Measurements from ENCODE around the gene MFF. TPM values are rescaled to one million over a fixed set of nuclear protein-coding genes. Genes with fewer than 3 reads are reported as not detected.
A peak's percentile ranks its signal among the peaks of the same experiment; 100 is the strongest.
"Not testable (repeated sequence)": the region's sequence is repeated elsewhere in the genome, so short reads cannot be mapped to it uniquely, and the experiment has no call there.

MFF gene
- polyA plus RNA-seq, 6 donors from 2014 or later, result 162 to 232 (median 172) TPM

DNA sequence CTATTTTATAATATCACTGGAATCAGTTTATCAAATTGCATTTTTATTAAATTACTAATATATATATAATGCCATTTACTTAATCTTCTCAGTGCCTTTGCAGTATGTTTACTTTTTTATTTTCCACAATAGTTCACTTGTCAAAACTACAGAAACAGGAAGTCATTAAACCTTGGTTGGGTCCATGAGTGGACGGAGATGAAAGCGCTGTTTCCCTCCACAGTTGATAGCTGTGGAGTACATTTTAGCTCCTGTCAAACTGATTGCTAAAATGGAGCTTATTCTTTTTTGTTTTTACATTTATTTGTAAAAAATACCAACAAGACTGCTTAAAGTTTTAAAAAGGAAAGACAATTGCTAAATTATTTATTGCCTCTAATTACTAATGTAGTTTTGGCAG, 19.2 kb downstream of the MFF start:
- Mint-ChIP-seq H3K9me3 (no peaks in the 10 kb centered on the region), H3K4me1 (peaks cover 0 to 2% (median 0%) of the 10 kb centered on the region in 3 donors), H3K27me3 (no peaks in the 10 kb centered on the region), H3K27ac (no peak overlapping the region), H3K36me3 (peaks cover 0 to 11% of the 10 kb centered on the region in 2 donors), H3K4me3 (no peak overlapping the region)
- no peak for DNase-seq
- no peak for ATAC-seq (ENCODE audit: low read depth in 2 of 2)

DNA sequence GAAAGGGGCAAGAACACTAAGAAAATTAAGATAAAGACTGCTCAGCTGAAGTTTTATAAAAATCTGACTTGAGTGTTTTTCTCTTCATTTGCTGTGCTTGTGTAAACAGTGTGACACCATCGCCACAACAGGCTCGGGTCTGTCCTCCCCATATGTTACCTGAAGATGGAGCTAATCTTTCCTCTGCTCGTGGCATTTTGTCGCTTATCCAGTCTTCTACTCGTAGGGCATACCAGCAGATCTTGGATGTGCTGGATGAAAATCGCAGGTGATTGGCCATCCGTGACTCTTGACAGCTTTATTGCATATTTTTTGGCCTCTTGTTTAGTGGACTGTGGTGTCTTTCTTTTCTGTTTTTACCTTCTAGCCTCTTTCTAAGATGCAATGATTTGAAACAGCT, 22.1 kb downstream of the MFF start:
- ATAC-seq (ENCODE audit: low read depth in 2 of 2), result no peak
- Mint-ChIP-seq H3K27me3 (no peaks in the 10 kb centered on the region), H3K27ac (peak overlapping the region in 1 of 6 donors; percentile 72), H3K9me3 (no peaks in the 10 kb centered on the region), H3K4me1 (no peaks in the 10 kb centered on the region), H3K4me3 (no peak overlapping the region), H3K36me3 (peaks cover under 1 to 8% of the 10 kb centered on the region in 2 donors)
- DNase-seq, result no peak

DNA sequence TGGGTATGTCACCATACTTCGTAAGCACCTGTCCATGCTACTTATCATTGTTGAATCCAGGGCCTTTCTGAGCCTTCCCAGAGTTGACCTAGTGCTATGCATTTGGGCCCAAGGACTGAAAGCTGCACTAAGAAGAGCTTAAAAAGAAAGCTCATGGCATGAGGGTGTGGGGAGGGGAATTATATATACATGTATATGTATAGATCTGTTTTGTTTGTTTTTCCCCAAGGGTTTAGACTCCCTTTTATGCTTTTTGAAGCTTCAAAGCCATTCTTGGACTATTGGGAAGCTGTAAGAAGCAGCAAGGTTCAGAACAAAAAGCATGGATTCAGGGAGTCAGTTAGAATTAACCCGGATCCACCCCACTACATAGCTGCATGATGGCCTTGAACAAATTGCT, 23.3 kb downstream of the MFF start:
- ATAC-seq (ENCODE audit: low read depth in 2 of 2) (no peak), DNase-seq (no peak)
- Mint-ChIP-seq H3K27ac (no peak overlapping the region), H3K27me3 (no peaks in the 10 kb centered on the region), H3K36me3 (peaks cover 7 to 10% of the 10 kb centered on the region in 2 donors), H3K4me1 (no peaks in the 10 kb centered on the region), H3K9me3 (no peaks in the 10 kb centered on the region), H3K4me3 (no peak overlapping the region)

DNA sequence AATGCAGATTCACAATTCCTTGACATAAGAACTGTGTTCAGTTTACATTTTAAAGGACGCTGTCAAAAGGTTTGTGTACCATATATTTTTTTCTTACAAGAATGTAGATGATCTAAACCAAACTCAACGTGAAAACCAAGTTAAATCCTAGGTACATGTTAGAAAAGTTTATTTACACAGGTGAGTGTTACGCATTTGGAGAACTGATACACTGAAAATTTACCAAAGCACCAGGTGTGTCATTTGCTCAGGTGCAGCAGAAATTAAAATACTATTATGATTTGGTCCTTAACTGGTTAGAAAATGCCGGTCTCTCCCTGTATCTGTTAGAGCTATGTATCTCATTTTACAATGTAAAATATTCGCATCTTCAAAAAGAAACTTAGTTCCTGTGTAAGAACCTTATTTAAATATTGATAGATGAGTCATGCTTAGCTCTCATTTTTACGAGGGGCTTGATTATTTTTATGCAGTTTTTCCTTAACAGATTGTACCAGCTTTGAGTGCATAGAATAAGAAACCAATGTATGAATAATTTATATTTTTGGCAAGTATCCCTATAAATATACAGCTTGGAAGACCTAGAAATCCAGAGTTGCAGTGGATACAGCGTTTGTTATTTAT, 25.1 kb downstream of the MFF start:
- Mint-ChIP-seq H3K9me3 (no peaks in the 10 kb centered on the region), H3K36me3 (peaks cover 7 to 10% of the 10 kb centered on the region in 2 donors), H3K4me1 (no peaks in the 10 kb centered on the region), H3K27me3 (no peaks in the 10 kb centered on the region), H3K27ac (no peak overlapping the region), H3K4me3 (no peak overlapping the region)
- DNase-seq, result no peak
- no peak for ATAC-seq (ENCODE audit: low read depth in 2 of 2)

DNA sequence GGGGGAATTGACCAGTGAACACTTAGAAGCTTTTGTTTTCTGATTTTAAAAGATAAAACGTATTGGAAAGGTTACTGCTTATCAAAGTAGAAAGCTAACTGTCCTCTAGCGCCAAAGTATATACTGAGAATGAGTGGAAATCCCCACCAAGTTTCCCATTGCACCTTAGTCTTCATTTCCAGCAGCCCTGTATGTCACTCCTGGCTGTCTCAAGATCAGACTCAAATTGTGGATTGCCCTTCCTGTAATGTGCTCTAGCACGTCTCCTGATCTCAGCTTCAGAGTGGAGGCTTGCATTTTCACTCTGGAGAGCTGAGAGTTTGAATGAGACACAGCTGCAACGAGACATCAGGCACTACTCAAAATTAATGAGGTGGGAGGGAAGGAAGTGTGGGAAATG, 26.6 kb downstream of the MFF start:
- H3K9me3 Mint-ChIP-seq, result no peaks in the 10 kb centered on the region
- H3K4me1 Mint-ChIP-seq, result no peaks in the 10 kb centered on the region
- no peak for DNase-seq
- no peak for ATAC-seq (ENCODE audit: low read depth in 2 of 2)
- peaks cover 7 to 16% of the 10 kb centered on the region in 2 donors for H3K36me3 Mint-ChIP-seq
- peak overlapping the region in 2 of 6 donors; percentile 16 to 77 for H3K27ac Mint-ChIP-seq
- peak overlapping the region in 1 of 8 donors; percentile 66 for H3K4me3 Mint-ChIP-seq
- no peaks in the 10 kb centered on the region for H3K27me3 Mint-ChIP-seq

DNA sequence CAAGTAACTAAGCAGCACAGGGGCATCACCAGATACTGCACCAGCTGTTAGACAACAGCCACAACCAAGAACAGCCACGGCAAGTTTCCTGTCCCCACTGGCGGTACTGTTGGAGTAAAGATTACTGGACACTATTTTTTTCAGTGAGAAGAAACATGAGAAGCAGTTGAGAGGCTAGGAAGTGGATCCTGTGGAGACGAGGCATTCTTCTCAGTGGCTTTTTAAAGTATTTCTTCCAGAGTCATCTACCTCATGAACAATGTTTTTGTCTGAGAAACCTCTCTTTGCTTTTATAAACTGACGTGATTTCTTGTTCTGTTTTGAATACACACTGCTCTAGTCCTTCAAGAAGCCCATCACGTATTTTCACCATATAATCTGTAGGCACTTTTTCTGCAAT, 35.3 kb downstream of the MFF start:
- peaks cover 0 to 26% of the 10 kb centered on the region in 2 donors for H3K36me3 Mint-ChIP-seq
- H3K9me3 Mint-ChIP-seq, result no peaks in the 10 kb centered on the region
- H3K4me1 Mint-ChIP-seq, result peaks cover 4 to 9% (median 6%) of the 10 kb centered on the region in 3 donors
- ATAC-seq (ENCODE audit: low read depth in 2 of 2), result no peak
- H3K27me3 Mint-ChIP-seq, result no peaks in the 10 kb centered on the region
- DNase-seq, result no peak
- H3K4me3 Mint-ChIP-seq, result no peak overlapping the region
- peak overlapping the region in 2 of 6 donors; percentile 62 to 80 for H3K27ac Mint-ChIP-seq

DNA sequence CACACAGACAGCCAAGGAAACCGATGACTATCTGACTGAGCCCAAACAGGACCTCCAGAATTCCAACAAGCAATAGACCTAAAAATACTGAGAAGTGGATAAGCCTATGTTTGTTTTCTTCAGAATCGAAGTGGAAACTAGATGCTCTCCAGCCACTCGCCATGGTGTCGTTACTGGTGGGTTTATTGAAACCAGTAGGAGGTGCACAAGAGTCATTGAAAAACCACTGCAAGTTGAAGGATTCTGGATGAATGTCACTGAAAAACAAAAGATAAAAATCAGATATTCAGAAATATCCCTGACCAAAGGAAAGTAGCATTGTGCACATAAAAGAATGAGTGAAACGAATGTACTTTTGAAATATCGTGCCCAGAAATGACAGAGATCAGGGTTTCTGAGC, 38.7 kb downstream of the MFF start:
- no peaks in the 10 kb centered on the region for H3K27me3 Mint-ChIP-seq
- H3K27ac Mint-ChIP-seq, result peak overlapping the region in 2 of 6 donors; percentile 7 to 29
- peaks cover 6 to 9% (median 9%) of the 10 kb centered on the region in 3 donors for H3K4me1 Mint-ChIP-seq
- no peak overlapping the region for H3K4me3 Mint-ChIP-seq
- peak; percentile 38 to 44 for ATAC-seq (ENCODE audit: low read depth in 2 of 2)
- peak; percentile 17 for DNase-seq
- peaks cover 0 to 11% of the 10 kb centered on the region in 2 donors for H3K36me3 Mint-ChIP-seq
- H3K9me3 Mint-ChIP-seq, result no peaks in the 10 kb centered on the region

DNA sequence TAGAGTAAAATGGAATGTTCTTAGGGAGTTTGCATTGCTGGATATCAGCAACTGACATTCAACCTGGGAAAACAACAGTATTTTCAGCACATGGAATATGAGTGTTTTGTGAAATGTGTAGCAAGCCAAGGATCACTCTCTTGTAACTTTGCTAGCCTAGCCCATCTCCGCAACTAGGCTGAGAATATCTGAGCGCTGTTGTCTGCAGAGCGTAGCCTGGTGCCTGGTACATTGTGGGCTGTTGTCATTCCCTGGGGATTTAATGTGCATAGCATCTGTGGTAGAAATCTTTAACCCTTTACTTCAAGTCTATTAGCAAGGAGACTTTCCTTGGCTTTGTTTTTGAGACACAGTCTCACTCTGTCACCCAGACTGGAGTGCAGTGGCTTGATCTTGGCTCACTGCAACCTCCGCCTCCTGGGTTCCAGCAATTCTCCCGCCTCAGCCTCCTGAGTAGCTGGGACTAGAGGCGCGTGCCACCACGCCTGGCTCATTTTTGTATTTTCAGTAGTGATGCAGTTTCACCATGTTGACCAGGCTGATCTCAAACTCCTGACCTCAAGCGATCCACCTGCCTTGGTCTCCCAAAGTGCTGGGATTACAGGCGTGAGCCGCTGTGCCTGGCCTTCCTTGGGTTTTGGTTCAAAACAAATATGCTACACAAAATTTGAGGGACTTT, 39.7 kb downstream of the MFF start:
- H3K27ac Mint-ChIP-seq, result peak overlapping the region in 1 of 6 donors; percentile 74
- not testable (repeated sequence) for H3K36me3 Mint-ChIP-seq, H3K4me3 Mint-ChIP-seq, H3K9me3 Mint-ChIP-seq, H3K4me1 Mint-ChIP-seq, DNase-seq, H3K27me3 Mint-ChIP-seq
- ATAC-seq (ENCODE audit: low read depth in 2 of 2), result peak in 1 of 2 donors; percentile 43

DNA sequence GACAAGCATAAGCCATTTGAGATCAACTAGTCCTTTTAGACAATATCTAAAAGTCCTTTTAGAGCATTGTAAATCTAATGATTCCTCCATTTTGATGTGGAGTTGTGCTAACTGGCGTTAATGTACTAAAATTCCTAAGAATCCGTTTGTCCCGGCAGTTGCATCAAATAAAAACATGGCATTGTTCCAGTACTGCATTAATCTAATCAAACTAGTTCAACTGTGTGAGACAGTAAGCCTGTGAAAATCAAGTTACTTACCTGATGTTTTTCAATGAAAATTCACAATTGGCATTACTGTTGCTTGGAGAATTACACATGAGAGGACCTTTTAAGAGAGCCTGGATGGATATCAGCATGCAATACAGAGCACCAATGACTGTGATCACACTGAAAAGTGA, 40.8 kb downstream of the MFF start:
- ATAC-seq (ENCODE audit: low read depth in 2 of 2) (no peak), DNase-seq (no peak)
- H3K36me3 Mint-ChIP-seq, result no peaks in the 10 kb centered on the region
- no peaks in the 10 kb centered on the region for H3K9me3 Mint-ChIP-seq
- no peaks in the 10 kb centered on the region for H3K27me3 Mint-ChIP-seq
- no peak overlapping the region for H3K27ac Mint-ChIP-seq
- no peak overlapping the region for H3K4me3 Mint-ChIP-seq
- peaks cover 6 to 9% (median 9%) of the 10 kb centered on the region in 3 donors for H3K4me1 Mint-ChIP-seq

DNA sequence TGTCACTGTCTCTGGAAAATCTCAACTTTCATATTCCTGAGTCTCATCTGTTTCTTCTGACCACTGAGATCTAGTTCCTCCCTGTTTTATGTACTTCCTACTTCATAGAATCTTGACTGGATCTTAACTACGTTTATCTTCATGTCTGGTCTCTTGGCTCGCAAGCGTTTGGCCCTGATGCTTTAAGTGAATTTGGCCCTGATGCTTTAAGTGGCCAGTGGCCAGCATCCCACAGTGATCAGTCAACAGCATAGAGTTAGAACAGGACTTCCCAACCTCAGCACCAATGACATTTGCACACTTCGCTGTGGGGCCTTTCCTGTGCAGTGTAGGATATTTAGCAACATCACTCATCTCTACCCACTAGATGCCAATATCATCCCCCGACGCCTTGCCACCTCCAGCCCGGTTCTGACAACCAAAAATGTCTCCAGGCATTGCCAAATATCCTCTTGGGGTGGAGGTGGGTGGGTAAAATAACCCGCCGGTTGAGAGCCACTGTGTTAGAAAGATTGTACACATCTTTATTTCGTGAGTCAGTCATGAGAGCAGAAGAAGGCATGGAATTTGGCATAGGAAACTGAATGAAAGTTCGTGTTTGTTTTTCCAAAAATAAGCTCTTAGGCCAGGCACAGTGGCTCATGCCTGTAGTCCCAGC, 41.8 kb downstream of the MFF start:
- H3K27me3 Mint-ChIP-seq, result no peaks in the 10 kb centered on the region
- H3K9me3 Mint-ChIP-seq, result no peaks in the 10 kb centered on the region
- H3K4me1 Mint-ChIP-seq, result peaks cover 6 to 9% (median 9%) of the 10 kb centered on the region in 3 donors
- DNase-seq (no peak), ATAC-seq (ENCODE audit: low read depth in 2 of 2) (no peak)
- H3K36me3 Mint-ChIP-seq, result no peaks in the 10 kb centered on the region
- peak overlapping the region in 1 of 6 donors; percentile 48 for H3K27ac Mint-ChIP-seq
- H3K4me3 Mint-ChIP-seq, result peak overlapping the region in 1 of 8 donors; percentile 71

DNA sequence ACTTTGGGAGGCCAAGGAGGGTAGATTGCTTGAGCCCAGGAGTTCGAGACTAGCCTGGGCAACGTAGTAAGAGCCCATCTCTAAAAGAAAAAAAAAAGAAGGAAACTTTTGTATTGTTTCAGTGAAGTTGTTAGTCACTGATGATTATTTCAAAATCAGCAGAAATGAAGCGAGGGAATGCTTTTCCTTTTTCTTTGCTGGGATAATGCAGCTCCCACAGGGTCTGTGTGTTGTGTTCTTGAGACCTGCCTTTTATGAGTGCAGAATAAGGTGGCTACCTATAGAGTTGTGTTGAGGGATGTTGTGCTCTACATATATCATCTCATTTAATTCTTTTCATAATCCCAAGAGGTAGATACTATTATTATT, 42.4 kb downstream of the MFF start:
- no peak for ATAC-seq (ENCODE audit: low read depth in 2 of 2)
- Mint-ChIP-seq H3K4me1 (peaks cover 6 to 9% (median 9%) of the 10 kb centered on the region in 3 donors), H3K27ac (peak overlapping the region in 1 of 6 donors; percentile 9)

DNA sequence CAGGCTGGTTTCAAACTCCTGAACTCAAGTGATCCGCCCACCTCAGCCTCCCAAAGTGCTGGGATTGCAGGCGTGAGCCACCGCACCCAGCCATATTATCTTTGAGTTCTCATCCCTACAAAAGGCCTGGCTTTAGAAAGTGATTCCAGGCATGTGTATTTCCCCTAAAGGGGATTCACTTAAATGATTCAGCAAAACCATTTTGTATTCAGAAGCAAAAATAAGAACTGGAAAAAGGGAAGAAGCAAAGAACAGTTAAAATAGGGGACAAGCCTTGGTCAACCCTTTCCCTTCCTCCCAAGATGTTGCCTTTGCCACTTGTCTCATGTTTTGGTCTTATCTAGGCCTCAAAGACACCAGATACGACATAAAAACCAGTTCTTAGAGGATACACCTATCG, 43.5 kb downstream of the MFF start:
- Mint-ChIP-seq H3K4me1 (peaks cover 6 to 9% (median 7%) of the 10 kb centered on the region in 3 donors), H3K27me3 (peaks cover 0 to 8% (median 3%) of the 10 kb centered on the region in 3 donors)
- no peak for ATAC-seq (ENCODE audit: low read depth in 2 of 2)

More for the DNA sequence above, 42.4 kb downstream of the MFF start:
- H3K4me3 Mint-ChIP-seq, result no peak overlapping the region
- no peaks in the 10 kb centered on the region for H3K36me3 Mint-ChIP-seq
- DNase-seq, result no peak
- H3K9me3 Mint-ChIP-seq, result no peaks in the 10 kb centered on the region
- H3K27me3 Mint-ChIP-seq, result no peaks in the 10 kb centered on the region

DNA sequence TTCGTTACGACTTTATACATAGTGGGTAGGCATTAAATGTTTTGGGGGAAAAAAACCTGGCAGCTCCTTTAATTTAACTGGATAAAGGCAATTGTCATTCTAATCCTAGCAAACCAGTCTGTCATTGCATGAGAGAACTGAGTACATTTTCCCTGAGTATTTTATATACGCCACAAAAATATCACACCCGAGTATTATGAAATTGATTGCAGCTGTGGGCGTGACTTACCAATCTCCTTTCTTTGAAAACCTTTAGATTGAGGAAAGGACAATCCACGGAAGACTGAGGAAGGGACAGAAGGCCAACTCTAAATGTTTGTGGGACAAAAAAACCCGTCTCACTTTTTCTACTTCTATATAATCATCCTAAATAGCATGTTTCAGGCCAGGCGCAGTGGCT, 45.0 kb downstream of the MFF start:
- Mint-ChIP-seq H3K4me1 (peaks cover 0 to 4% (median under 1%) of the 10 kb centered on the region in 3 donors), H3K36me3 (no peaks in the 10 kb centered on the region), H3K27ac (peak overlapping the region in 1 of 6 donors; percentile 42), H3K9me3 (peaks cover 0 to 1% (median 0%) of the 10 kb centered on the region in 7 donors), H3K27me3 (peaks cover 0 to 8% (median 3%) of the 10 kb centered on the region in 3 donors), H3K4me3 (no peak overlapping the region)
- ATAC-seq (ENCODE audit: low read depth in 2 of 2), result no peak
- no peak for DNase-seq

More for the DNA sequence above, 43.5 kb downstream of the MFF start:
- no peaks in the 10 kb centered on the region for H3K36me3 Mint-ChIP-seq
- peaks cover 0 to 1% (median 0%) of the 10 kb centered on the region in 7 donors for H3K9me3 Mint-ChIP-seq
- H3K4me3 Mint-ChIP-seq, result no peak overlapping the region
- no peak overlapping the region for H3K27ac Mint-ChIP-seq
- no peak for DNase-seq

Measured in naive B cell (primary cell).